Mucosa of descending colon (tissue), 3 donors: ENCODE data around the gene PHLDB3. TPM values are rescaled to one million over a fixed set of nuclear protein-coding genes. Genes with fewer than 3 reads are reported as not detected.

Source experiments
- ATAC-seq: fragments of 200-7000 bp; cut with Tn5 transposase; one replicate; pipeline ENCODE4 v1.9.1; 2020; ENCODE audit warnings: mild to moderate bottlenecking, moderate library complexity
- DNase-seq, 3 donors: peaks; one replicate each; pipeline ENCODE4 v3.0.0-alpha.2; 2020
- H3K36me3 ChIP-seq: fragments of 200-600 bp; one replicate; pipeline ENCODE4 v1.8.0; 2021; ENCODE audit warnings: low read depth, mild to moderate bottlenecking
- H3K4me1 ChIP-seq: fragments of 200-600 bp; one replicate; pipeline ENCODE4 v1.8.0; 2021; ENCODE audit warnings: low read depth, mild to moderate bottlenecking
- H3K4me3 ChIP-seq: fragments of 200-600 bp; one replicate; pipeline ENCODE4 v1.8.0; 2021; ENCODE audit warnings: mild to moderate bottlenecking
- H3K9me3 ChIP-seq: fragments of 200-600 bp; one replicate; pipeline ENCODE4 v1.8.0; 2021; ENCODE audit warnings: mild to moderate bottlenecking
- intact Hi-C, 2 donors: fragments of 100-400 bp; cut with DNase I in 1 of 2; cut with micrococcal nuclease in 1 of 2; formaldehyde crosslinking; loops; one replicate each; pipeline versions ENCODE4 v1.11.0 to v1.11.1; 2022; cut with DNase I, micrococcal nuclease
- total RNA-seq, 3 donors: library from RNA; stranded (reverse); fragmentation: NEBNext Ultra II Directional in 2 of 3; extraction: Animal tissue kit (Norgen Biotek cat#: 25700) in 2 of 3; gene quantifications; one replicate each; pipeline versions ENCODE4 v1.2.1 to v1.2.4, GENCODE V29; 2021 to 2023
- TF ChIP-seq, protein P1 (sequence below): fragments of 200-600 bp; IDR thresholded peaks from one replicate; pipeline ENCODE4 v1.8.0; 2022; ENCODE audit warnings: antibody characterized with exemption, mild to moderate bottlenecking
- donor health status: DM: no; HTN: no; CAD: no; lungs with moderate emphysema.
- donor health status: DM: no; HTN: no; CAD: no.
- donor health status: DM: no; HTN: yes; CAD: no.

Gene PHLDB3
- total RNA-seq, 3 donors from 2014 or later: 13.2 to 22.4 (median 21.3) TPM

DNA sequence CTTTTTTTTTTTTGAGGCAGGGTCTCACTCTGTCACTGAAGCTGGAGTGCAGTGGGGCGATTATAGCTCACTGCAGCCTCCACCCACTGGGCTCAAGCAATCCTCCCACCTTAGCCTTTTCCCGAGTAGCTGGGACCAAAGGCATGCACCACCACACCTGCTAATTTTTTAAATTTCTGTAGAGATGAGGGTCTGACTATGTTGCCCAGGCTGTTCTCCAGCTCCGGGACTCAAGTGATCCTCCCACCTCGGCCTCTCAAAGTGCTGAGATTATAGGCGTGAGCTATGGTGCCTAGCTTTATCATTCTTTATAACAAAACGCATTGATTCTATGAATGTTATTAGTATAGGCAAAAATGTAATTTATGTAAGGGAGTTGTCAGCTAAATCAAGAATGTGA, 21.3 kb downstream of the PHLDB3 start:
- ATAC-seq (no peak), DNase-seq (no peak)
- no peaks in the 10 kb centered on the region for H3K36me3 ChIP-seq
- H3K4me3 ChIP-seq: no peak overlapping the region
- no peaks in the 10 kb centered on the region for H3K9me3 ChIP-seq
- H3K4me1 ChIP-seq: no peaks in the 10 kb centered on the region
- intact Hi-C loops: no loop called here
- TF ChIP-seq, protein P1, sequence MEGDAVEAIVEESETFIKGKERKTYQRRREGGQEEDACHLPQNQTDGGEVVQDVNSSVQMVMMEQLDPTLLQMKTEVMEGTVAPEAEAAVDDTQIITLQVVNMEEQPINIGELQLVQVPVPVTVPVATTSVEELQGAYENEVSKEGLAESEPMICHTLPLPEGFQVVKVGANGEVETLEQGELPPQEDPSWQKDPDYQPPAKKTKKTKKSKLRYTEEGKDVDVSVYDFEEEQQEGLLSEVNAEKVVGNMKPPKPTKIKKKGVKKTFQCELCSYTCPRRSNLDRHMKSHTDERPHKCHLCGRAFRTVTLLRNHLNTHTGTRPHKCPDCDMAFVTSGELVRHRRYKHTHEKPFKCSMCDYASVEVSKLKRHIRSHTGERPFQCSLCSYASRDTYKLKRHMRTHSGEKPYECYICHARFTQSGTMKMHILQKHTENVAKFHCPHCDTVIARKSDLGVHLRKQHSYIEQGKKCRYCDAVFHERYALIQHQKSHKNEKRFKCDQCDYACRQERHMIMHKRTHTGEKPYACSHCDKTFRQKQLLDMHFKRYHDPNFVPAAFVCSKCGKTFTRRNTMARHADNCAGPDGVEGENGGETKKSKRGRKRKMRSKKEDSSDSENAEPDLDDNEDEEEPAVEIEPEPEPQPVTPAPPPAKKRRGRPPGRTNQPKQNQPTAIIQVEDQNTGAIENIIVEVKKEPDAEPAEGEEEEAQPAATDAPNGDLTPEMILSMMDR: no peak

DNA sequence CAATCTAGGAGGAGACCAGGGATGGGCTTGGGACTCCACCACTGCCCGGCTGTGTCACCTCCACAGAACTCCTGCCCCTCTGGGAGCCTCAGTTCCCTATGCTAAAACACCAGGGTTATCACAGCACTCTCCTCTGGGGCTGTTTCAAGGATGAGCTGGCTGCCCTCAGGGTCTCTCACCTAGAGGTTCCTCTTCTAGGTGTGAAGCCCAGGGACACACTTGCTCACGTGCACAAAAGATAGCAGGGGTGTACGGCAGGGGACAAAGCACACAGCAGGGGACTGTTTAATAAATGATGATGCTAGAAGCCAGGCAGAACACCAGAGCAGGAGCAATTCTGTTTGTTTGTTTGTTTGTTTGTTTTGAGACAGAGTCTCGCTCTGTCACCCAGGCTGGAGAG, 22.4 kb downstream of the PHLDB3 start:
- TF ChIP-seq, protein P1: no peak
- H3K4me3 ChIP-seq: no peak overlapping the region
- ATAC-seq (no peak), DNase-seq (no peak)
- no peaks in the 10 kb centered on the region for H3K36me3 ChIP-seq
- no peaks in the 10 kb centered on the region for H3K4me1 ChIP-seq
- H3K9me3 ChIP-seq: no peaks in the 10 kb centered on the region
- intact Hi-C loops: no loop called here

DNA sequence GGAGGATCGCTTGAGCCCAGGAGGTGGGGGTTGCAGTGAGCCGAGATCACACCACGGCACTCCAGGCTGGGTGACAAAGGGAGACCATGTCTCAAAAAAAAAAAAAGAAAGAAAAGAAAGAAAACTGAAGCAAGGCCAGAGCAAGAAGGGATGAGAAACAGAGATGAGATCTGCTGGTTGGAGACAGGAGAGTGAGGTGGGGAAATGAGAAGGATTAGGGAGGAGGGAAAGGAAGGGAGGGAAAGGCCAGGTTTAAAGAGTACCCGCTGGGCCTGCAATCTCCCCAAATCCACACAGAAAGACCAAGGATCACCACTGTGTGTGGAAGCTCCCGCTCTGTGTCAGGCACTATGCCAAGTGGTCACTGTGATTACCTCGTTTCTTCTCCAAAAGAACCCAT, 22.8 kb downstream of the PHLDB3 start:
- TF ChIP-seq, protein P1: no peak
- DNase-seq (no peak), ATAC-seq (no peak)
- no peaks in the 10 kb centered on the region for H3K36me3 ChIP-seq
- intact Hi-C loops: no loop called here
- H3K4me1 ChIP-seq: no peaks in the 10 kb centered on the region
- no peak overlapping the region for H3K4me3 ChIP-seq
- H3K9me3 ChIP-seq: no peaks in the 10 kb centered on the region

DNA sequence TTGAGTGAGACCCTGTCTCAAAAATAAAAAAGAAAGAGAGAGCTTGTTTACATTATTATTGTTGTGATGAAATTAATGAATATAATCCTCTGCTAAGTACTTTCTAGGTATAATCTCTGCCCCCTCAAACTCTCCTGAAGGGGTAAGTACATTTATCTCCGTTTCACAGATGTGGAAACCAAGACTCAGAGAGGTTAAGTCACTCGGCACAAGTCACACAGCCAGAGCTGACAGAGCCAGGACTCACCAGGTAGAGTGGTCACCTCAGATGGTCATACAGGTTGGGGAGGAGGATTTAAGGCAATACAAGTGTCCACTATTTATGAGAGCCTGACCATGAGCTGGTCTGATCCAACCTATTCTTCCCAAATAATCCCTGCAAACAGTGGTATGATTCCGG, 24.0 kb downstream of the PHLDB3 start:
- H3K4me3 ChIP-seq: no peak overlapping the region
- intact Hi-C loops: no loop called here
- TF ChIP-seq, protein P1: no peak
- no peaks in the 10 kb centered on the region for H3K36me3 ChIP-seq
- ATAC-seq: no peak
- DNase-seq: no peak
- H3K9me3 ChIP-seq: no peaks in the 10 kb centered on the region
- no peaks in the 10 kb centered on the region for H3K4me1 ChIP-seq

DNA sequence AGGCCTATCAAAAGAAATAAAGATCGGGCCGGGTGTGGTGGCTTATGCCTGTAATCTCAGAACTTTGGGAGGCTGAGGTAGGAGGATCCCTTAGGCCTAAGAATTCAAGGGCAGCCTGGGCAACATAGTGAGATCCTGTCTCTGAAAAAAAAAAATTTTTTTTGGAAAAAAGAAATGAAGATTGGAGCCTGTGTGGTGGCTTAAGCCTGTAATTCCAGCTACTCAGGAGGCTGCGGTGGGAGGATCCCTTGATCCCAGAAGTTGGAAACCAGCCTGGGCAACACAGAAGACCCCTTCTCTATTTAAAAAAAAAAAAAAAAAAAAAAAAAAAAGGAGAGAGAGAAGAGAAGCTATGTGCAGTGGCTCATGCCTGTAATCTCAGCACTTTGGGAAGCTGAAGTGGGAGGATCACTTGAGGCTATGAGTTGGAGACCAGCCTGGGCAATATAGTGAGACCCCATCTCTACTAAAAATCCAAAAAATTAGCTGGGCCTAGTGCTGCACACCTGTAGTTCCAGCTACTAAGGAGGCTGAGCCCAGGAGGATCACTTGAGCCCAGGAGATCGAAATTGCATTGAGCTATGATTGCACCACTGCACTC, 24.5 kb downstream of the PHLDB3 start:
- ATAC-seq: no peak
- DNase-seq: no peak
- no peaks in the 10 kb centered on the region for H3K4me1 ChIP-seq
- TF ChIP-seq, protein P1: no peak
- no peaks in the 10 kb centered on the region for H3K36me3 ChIP-seq
- intact Hi-C loops: no loop called here
- no peaks in the 10 kb centered on the region for H3K9me3 ChIP-seq
- no peak overlapping the region for H3K4me3 ChIP-seq

DNA sequence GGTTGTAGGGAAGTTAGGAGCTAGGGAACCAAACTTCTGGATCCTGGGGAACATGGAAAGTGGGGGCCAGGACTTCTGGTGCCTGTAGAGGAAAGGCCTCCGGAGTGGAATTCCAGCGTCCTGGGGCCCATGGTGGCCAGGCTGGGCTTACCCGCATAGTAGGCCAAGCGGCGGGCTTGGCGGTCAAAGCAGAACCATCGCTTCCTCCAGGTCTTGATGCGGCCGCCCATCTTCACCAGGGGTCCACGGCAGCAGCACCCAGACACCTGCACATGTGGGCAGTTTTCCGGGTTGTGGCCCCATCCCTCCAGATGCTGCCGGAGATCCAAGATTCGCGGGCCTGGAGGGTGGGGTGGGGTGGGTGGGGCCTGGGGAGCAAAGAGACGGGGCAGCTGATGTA, 25.3 kb downstream of the PHLDB3 start:
- no peak for ATAC-seq
- Histone ChIP-seq H3K4me1 (peaks cover 3% of the 10 kb centered on the region), H3K9me3 (no peaks in the 10 kb centered on the region), H3K36me3 (no peaks in the 10 kb centered on the region), H3K4me3 (no peak overlapping the region)
- DNase-seq: no peak
- TF ChIP-seq, protein P1: no peak
- intact Hi-C loops: no loop called here
